ENCODE measurements around the gene SMIM41.

Gene SMIM41

DNA sequence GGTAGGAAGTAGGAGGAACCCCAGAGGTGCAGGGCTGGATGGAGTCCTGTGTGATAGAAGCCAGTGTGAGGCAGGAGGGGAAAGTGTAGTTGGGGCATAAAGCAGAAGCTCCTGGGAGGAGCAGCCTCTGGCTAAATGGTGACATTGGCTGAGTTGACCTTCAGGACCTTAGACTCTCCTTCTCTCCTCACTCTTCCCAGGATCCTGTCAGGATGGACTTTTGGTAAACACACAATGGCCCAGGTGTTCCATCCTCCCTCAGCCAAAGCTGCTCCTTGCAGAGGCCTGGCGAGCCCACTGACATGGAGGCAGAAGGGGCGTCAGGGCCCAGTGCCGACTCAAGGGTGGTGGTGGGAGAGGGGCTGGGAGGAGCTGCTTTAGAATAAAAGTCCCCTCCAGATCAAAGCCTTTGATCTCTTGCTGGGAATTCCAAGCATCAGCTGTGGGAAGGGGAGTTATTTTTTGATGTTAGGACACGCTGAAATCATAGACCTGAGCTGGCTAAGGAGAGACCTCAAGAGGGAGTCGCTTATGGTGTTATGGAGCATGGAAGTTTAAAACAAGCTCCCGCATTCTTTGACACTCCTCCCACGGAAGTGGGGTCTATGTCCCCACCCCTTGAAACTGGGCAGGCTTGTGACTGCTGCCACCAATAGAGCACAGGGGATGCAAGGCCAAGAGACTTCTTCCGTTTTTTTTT, 44.1 kb downstream of the SMIM41 start:
- no peak for DNase-seq

DNA sequence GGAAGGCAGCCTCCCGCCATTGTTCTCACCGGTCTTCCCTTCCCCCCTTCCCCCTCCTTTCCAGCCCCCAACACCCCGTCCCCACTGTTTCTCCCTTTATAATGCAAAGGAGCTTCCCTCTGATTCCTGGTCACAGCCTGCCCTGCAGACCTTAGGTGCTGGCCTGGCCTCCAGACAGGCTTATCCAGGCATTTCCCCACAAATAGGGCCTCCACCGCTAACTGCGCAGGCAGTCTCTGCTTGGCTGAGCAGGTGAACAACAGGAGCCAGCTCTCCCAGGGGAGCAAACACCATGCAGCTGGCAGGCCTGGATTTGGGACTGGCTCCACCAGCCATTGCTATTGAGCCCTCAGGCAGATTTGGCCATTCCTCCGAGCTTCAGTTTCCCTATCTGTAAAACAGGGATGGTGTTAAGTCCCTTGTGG, 46.0 kb downstream of the SMIM41 start:
- DNase-seq: no peak

DNA sequence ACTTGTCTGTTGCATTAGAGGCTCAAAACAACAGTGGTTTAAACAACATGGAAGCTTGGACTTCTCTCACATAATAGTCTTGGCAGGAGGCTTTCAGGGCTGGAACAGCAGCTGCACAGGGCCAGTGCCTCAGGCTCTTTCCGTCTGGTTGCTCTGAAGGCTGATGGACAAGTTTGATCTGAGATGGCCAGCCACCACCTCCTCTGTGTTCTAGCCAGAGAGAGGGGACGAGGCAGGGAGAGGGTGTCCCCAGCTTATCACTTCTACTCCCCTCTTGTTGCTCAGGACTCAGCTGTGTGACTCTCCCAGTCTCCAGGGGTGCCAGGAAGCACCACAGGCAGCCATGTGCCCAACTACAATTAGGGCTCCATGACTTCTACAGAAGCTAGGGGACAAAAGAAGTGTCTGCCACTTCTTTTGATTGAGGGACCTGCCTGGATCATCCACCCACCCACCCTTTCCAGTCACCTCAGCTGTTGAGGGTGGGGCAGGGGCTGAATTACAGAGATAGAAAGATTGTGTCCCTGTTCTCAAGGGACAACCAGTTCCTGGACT, 46.6 kb downstream of the SMIM41 start:
- no peak for DNase-seq

DNA sequence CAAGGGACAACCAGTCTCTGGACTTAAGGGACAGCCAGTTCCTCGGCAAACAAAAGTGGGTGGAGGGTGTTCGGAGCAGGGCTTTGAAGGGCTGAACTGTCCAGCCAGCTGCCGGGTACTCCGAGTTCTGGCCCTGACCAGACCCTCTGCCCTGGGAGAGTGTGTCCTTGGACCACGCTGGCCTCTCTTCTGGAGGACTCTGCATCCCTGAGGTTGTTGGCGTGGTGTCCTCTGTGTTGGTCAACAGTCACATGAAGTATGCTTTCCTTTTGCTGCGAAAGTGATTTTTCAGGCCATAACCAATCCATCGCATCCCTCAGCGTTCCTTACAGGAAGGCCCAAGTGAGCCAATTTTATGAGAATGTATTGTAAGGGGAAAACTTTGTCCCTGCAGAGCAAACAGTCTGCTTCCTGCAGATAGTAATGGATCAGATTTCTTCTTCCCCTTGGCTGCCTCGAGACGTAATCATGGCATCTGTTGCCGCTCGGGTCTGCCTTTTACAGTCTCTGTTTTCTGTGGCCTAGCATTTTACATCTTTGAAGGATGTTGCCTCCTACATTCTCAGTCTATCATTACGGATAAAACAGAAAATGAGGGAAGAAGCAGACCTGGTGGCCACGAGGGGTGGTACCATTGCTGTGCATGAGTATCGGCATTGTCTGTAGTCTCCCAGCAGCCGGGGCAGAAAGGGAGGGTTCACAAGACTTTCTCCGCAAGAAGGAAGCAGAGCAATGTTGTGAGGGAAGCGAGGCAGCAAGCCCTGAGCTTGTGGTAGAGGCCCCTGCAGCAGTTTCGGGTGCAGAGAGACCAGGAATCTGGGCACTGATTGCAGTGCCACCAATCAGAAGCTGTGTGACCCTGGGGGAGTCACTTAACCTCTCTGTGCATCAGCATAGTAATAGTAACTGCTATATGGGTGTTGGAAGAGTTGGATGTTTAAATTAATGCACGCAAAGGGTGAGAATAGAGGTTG, 47.4 kb downstream of the SMIM41 start:
- DNase-seq: no peak

DNA sequence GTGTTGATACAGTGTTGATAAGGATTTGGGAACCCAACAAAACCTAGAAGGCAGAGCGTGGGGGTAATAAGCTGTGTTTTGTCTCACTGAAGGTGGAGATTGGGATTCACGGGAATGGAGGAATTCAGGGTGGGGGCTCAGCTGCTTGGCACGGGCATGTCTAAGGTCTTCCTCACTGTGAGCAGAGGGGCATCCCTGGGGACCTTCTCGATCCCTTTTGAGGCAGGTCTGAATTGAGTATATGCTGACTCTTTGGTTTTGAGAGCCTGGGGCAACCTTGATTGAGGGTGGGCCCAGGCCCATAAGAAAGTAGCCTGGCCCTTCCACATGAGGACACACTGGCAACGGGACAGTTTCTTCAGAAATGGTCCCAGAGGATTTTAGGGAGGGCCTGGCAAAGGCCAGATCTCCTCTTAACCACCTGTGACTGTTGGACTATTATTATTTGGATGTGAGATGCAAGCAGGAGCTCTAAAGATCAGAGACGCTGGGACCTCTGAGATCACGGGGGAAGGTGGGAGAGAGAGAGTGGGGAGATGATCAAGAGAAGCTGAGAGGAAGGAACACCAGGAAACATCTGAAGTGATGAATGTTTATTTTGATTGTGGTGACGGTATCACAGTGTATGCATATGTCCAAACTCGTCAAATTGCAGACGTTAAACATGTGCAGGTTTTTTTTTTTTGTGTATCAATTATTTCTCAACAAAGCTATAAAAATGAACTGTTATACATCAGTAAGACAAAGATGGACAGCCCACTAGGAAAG, 48.4 kb downstream of the SMIM41 start:
- no peak for DNase-seq

DNA sequence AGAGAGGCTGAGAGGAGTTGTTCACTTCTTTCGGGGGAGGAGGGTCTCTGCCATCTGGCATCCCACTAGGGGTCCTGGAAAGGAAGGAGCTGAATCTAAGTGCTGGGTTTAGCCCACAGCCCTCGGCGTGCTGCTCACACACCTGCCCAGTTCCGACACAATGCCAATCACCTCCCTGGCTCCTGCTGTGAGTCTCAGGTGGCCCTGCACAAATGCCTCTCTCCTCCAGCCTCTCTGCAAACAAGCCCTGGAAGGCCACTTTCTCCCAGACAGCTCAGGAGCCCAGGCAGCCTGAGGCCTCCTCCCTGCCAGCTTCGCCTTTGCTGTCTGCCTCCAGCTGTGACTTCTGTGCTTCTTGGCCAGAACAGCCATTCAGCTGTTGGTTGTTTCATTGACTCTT, 51.2 kb downstream of the SMIM41 start:
- DNase-seq: peak; percentile 69

DNA sequence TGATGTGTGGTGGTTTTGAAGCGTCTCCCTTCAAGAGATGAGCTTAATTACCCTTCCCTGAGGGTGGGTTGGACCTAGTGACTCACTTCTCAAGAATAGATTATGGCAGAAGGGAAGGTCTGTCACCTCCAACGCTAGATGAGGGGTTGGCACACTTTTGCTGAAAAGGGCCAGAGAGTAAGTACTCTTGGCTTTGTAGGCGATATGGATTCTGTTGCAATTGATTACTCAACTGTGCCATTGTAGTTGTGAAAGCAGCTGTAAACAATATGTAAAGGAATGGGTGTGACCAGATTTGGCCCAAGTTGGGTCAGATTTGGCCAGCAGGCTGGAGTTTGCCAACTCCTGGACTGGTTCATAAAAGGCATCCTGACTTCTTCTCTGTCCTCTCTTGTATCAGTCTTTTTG, 53.3 kb downstream of the SMIM41 start:
- peak; percentile 31 for DNase-seq

DNA sequence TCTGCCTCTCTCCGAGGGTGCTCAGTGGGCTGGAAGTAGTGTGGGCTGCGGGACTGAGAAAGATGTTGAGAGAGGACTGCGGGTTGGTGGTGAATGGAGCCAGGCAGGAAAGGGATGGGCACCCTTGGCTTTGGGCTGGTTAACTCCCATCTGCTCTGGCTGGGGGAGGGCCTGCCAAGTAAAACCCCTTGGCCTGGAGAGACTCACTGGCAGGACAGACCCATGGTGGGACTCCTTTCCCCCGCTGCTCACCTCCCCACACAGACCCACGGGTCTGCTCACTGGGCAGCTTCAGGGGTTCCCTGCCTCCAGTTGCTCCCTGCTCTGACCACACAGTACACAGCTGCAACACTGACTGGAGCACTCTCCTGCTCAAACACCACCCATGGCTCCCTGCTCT, 58.2 kb downstream of the SMIM41 start:
- no peak for DNase-seq

DNA sequence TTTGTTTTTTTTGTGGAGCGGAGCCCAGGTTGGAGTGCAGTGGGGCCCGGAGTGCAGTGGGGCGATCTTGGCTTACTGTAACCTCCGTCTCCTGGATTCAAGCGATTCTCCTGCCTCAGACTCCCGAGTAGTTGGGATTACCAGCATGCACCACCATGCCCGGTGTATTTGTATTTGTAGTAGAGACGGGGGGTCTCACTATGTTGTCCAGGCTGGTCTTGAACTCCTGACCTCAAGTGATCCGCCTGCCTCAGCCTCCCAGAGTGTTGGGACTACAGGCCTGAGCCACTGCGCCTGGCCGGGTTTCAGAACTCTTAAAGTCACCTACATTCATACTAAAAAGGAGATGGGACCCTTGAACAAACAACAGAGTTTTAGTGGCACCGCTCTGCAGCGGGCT, 59.6 kb downstream of the SMIM41 start:
- no peak for DNase-seq

DNA sequence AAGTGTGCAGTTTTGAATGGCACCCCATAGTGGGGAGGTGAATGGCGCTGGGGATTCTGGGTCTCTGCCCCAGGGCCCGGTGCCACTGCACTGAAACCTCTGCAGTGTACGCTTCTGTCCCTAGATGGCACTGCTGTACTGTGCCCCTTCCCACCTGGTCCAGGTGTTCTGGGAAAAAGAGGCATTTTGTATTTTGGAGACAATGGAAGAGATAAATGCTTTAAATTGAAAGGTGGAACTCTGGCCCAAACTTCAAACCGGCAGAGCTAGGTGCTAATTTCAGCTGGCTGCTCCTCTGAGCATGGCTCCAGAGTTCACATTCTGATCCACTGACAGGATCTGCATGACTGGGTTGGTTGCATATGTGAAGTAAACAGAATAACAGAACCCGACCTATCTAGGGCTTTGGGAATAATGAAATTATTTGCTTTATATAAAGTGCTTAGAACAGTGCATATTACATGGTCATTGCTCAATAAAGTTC, 60.1 kb downstream of the SMIM41 start:
- DNase-seq: no peak

DNA sequence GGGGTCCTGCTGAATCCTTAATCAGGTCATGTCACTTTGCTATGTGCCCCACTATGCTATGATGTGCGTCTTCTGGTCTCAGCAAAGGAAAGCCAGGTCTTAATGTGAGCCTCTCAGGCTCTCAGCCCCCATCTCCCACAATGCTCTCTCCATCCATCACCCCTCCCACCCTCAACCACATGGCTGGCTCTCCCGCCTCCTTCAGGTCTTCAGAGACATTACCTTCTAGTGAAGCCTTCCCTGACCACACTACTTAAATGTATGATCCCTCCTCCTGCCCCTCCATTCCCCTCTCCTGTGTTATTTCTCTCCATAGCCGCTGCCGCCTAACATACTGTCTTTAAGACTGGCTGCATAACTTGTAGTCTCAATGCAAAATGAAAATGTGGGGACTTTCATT, 61.8 kb downstream of the SMIM41 start:
- DNase-seq: no peak

DNA sequence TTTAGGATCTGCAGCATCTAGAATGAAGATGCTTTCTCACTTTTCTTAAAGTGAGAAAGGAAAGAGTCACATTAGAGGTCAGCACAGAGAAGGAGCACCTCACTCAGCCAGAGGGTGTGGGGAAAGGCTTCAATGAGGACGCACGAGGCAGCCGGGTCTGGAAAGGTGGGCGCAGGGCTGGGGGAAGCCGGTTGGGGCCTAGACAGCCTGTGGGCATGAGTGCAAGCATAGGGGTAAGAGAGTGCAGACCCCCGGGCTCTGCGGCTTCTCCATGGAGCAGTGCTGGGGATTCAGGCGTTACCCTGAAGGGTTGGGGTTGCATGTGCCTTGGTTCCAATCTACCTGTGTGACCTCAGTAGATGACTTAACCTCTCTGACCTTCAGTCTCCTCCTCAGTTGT, 62.4 kb downstream of the SMIM41 start:
- DNase-seq: no peak

DNA sequence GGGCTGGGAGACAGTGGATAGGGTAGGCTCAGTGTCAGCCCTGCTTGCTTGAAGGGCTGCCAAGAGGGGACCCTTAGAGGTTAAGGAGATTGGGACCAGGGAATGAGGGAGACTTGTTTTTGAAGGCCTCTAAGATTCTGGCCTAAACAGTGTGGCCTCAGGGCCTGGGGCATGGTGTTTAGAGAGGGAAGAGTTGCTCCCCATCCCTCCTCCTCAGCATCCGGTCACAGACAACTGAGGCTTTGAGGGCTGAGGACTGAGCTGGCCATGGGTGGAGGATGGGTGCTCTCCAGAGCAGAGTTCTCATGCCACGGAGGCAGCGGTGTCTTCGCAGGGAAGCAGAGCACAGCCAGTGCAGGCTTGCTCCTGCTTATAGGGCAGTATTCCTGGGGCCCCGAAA, 62.9 kb downstream of the SMIM41 start:
- no peak for DNase-seq

DNA sequence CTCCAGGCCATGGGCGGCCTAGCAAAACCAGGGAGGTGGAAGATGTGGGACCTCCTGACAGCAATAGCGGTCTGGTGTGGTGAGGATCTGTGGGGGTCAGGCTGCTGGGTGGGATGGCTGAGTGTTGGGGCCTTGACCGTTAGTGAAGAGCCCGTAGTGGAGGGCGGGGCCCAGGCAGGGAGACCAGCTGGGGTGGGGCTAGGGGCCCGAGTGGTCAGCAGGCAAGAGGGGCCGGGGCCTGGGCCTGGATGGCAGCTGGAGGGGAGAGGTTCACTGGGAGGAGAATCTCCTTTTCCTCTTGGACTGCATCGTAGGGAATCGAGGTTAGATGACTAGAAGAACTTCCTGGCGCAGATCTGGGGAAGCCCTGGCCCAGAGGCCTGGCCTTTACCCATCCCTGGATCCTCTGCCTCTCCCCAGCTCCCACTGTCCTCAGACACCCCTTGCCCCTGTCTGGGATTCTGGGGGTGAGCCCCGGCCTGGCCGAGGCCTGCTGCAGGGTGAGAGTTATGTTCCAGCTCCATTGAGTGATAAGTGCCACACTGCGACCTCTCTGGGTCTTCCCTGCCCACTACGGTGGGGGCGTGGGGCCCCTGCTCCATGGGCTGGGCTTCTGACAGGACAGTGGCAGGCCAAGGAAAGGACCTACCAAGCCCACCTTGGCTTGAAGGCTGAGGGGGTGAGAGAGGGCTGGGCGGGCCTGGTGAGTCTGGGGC, 65.2 kb downstream of the SMIM41 start:
- DNase-seq: no peak

DNA sequence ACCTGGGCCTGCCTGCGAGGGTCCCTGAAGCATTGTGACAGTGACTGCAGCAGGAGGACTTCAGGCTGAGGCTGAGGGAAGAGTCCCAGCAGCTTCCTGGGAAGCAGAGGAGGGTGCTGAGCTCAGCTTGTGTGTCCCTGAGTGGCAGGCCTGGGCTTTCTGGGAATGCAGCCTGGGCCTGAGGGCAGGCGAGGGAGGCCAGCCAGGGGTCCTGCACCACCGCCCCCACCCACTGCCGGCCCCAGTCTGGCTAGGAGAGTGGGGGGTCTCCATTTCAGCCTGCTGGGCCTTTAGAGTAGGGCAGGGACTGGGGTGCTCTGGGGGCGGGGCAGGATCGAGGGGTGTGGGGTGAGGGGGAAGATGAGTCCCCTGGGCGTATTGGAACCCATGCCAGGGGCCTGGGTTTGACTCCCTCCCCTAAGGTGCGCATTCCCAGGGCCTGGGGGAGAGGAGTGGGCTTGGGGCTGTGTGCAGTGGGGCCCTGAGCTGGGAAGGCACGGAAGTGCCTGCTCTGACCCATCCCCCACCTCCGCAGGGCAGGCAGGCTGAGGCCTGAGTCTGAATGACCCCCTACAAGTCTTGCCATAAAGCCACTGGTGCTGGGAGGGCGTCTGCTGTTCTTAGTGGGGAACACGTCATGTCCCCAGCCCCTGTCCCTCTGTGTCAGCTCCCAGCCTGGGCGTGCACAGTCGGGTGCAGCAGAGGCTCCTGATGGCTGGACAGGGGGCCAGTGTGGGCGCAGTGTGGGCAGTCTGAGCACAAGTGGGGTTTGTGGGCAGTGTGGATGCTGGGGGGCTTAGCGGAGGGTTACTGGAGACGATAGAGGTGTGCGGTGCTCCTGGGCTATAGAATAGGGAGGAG, 66.0 kb downstream of the SMIM41 start:
- no peak for DNase-seq

DNA sequence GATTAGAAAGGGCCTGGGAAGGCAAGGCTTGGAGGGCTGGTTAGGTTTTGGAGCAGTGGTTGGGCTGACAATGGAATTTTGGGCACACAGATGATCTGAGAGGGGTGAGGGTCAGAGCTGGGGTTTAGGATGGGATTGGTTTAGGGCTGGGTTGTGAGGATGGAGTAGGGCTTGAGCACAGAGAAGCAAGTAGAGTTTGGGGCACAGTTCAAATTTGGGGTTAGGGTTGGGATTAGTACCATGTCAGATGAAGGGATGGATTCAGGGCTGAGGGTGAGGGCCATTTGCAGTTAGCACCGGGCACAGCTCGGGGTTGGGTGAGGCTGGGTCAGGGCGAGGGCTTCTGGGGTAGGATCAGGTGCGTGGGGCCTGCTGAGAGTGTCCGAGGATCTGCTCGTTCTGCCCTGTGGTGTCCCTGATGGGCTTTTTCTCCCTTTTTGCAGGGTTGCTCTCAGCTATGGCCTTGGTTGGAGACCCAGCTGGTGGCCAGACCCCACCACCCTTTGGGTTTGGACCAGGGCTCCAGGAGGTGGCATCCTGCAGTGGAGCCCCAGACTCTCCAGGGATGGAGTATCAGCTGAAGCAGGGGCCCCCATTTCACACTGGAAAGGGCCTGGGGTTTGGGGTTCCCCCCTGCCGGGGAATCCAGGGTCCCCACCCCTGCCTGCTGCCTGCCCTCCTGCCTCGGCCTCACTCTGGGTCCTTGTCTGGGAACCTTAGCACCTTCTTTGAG, 66.8 kb downstream of the SMIM41 start:
- DNase-seq: no peak

DNA sequence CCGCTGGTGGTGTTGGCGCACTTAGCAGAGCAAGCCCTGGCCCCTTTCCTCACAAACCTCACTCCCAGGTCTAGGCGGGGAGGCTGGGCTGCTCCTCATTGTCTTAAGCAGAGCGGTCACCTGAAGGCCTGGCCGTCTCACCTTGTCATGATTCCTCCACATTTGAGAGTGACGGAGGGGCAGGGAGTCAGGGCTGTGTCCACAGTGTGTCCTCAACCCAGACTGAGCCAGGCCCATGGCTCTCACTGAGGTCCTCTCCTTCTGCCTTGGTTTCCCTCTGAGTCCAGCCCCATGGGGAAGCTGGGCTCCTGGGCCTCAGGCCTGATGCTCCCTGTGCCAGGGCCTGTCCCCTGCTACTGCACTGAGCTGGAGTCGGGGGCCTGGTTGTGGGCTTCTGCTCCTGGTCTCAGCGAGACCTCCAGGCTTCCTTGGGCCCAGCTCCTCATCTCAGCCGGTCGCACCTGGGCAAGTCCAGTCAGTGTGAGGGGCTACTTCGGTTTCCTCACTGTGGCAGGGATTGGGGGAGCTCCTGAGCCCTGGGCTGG, 67.4 kb downstream of the SMIM41 start:
- no peak for DNase-seq

DNA sequence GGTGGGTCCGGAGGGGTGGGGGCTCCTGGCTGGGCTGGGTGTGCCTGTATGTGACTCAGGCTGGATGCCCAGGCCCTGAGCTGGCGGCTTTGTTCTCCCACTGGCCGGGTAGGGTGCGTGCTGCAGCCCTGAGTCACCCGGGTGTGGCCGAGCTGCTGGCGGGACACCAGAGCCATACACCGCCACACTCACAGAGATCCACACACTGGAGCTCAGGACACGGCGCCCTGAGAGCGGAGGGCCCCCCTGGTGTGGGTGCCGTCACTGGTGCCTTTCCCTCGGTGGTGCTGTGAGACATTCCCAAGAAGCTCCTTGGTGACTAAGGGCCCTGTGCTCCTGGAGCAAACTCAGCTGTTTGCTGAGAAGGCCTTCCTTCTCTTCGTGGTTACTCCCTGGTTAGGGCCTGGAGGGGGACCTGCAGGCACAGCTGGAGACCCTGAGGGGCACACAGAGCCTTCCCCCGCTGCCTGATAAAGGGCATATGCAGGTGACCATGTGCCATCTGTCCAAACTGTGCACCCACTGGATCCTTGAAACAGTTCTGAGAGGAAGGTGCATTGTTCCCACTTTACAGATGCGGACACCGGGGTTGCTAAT, 68.0 kb downstream of the SMIM41 start:
- no peak for DNase-seq

DNA sequence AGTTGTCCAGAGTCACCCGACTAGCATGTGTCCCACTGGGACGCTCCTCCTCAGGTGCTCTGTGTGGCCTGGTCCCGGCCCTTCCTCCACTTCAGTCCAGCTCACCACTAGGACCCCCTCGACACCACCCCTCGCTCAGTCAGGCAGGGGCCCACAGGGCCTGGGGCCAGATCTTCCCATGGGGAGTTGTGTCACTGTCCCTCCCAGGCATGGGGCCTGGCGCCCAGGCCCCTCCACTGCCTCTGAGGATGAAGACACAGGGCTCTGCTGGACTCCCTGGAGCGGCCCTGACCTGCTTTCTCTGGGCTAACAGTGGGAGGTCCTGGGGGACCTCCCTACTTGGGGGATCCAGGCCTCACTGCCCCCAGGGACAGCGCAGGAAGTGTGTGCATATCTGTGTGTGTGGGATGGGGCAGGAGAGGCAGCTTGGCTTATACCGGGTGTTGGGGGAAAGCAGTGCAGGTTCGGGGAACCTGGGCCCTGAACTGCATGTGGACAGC, 68.5 kb downstream of the SMIM41 start:
- DNase-seq: no peak
